SK-N-SH (cell line): ENCODE measurements around the gene CAPG. TPM values are rescaled to one million over a fixed set of nuclear protein-coding genes. Genes with fewer than 3 reads are reported as not detected.
A peak's percentile ranks its signal among the peaks of the same experiment; 100 is the strongest.

Experiments used
- CTCF ChIA-PET: fragments of 300-600, 350-600 bp; formaldehyde crosslinking; extraction: SDS; loops from one replicate; lab custom pipeline; 2021; lab: Yijun Ruan, JAX
- POLR2A ChIA-PET: fragments of 350-600 bp; sonication (Branson Sonifier 250); formaldehyde crosslinking; extraction: SDS; loops from one replicate; lab custom pipeline; 2020; ENCODE audit warnings: antibody characterized with exemption, inconsistent platforms; lab: Yijun Ruan, JAX
- DNase-seq: peaks from one replicate; pipeline ENCODE4 v3.0.0; 2012
- H2AFZ ChIP-seq: fragments of 200-600 bp; sonication (generic); 2 replicates; pipeline ENCODE4 v1.8.1; 2016; ENCODE audit warnings: antibody characterized with exemption, mild to moderate bottlenecking, low read depth
- H3F3A ChIP-seq: fragments of 200-600 bp; sonication (generic); replicated peaks from 2 replicates; pipeline ENCODE3; 2016; ENCODE audit warnings: antibody characterized with exemption, mild to moderate bottlenecking; ENCODE audit not compliant: insufficient read depth
- H3K27ac ChIP-seq, 2 experiments: fragments of 200-500 bp in 1 of 2; fragments of 200-600 bp in 1 of 2; sonication (Bioruptor generic) in 1 of 2; sonication (generic), shearing (Covaris generic) in 1 of 2; 2 replicates each; pipeline versions ENCODE4 v1.5.1 to v1.6.1; 2014 to 2016; ENCODE audit warnings: low read depth in 2 of 2, inconsistent platforms in 1 of 2, low read length in 1 of 2, mild to moderate bottlenecking in 1 of 2, mixed read lengths in 1 of 2
- H3K27me3 ChIP-seq: fragments of 200-600 bp; sonication (generic), shearing (Covaris generic); 2 replicates; pipeline ENCODE4 v1.6.1; 2016; ENCODE audit warnings: mixed run types; ENCODE audit not compliant: insufficient read depth
- H3K36me3 ChIP-seq, 2 experiments: fragments of 200-500 bp in 1 of 2; fragments of 200-600 bp in 1 of 2; sonication (Bioruptor generic) in 1 of 2; sonication (generic) in 1 of 2; replicated peaks in 1 of 2; 2 replicates each; pipeline versions ENCODE3 to v1.5.1; 2014 to 2016; ENCODE audit warnings: low read length in 1 of 2, mild to moderate bottlenecking in 1 of 2; ENCODE audit not compliant: insufficient read depth in 2 of 2, control insufficient read depth in 1 of 2
- H3K4me1 ChIP-seq, 2 experiments: fragments of 200-500 bp in 1 of 2; fragments of 200-600 bp in 1 of 2; sonication (Bioruptor generic) in 1 of 2; sonication (generic), shearing (Covaris generic) in 1 of 2; 2 replicates each; pipeline versions ENCODE4 v1.5.1 to v1.6.1; 2014 to 2016; ENCODE audit warnings: low read depth in 1 of 2, low read length in 1 of 2, mixed run types in 1 of 2; ENCODE audit not compliant: insufficient read depth in 2 of 2, control insufficient read depth in 1 of 2
- H3K4me2 ChIP-seq: fragments of 200-600 bp; sonication (generic), shearing (Covaris generic); 2 replicates; pipeline ENCODE4 v1.6.1; 2017; ENCODE audit warnings: mixed run types
- H3K4me3 ChIP-seq, 2 experiments: fragments of 200-500 bp in 1 of 2; fragments of 200-600 bp in 1 of 2; sonication (Bioruptor generic) in 1 of 2; sonication (generic), shearing (Covaris generic) in 1 of 2; 2 replicates each; pipeline versions ENCODE4 v1.5.1 to v1.8.1; 2014 to 2016; ENCODE audit warnings: low read depth in 2 of 2, inconsistent platforms in 1 of 2, low read length in 1 of 2, mild to moderate bottlenecking in 1 of 2, mixed read lengths in 1 of 2, moderate library complexity in 1 of 2
- H3K79me2 ChIP-seq: fragments of 200-600 bp; sonication (generic); 2 replicates; pipeline ENCODE4 v1.8.1; 2017; ENCODE audit warnings: mild to moderate bottlenecking; ENCODE audit not compliant: insufficient read depth
- H3K9ac ChIP-seq: fragments of 200-600 bp; sonication (generic); 2 replicates; pipeline ENCODE4 v1.6.1; 2017; ENCODE audit warnings: mixed run types
- H3K9me2 ChIP-seq: fragments of 200-600 bp; sonication (generic); 2 replicates; pipeline ENCODE4 v1.6.1; 2017; ENCODE audit warnings: mixed run types
- H3K9me3 ChIP-seq: fragments of 200-600 bp; sonication (generic); 2 replicates; pipeline ENCODE4 v1.6.1; 2017; ENCODE audit warnings: mixed run types, mild to moderate bottlenecking, moderate library complexity
- H4K20me1 ChIP-seq: fragments of 200-600 bp; sonication (generic); 2 replicates; pipeline ENCODE4 v1.6.1; 2017; ENCODE audit warnings: mild to moderate bottlenecking, mixed run types; ENCODE audit not compliant: insufficient read depth
- CHD2 ChIP-seq: fragments of 150-350 bp; IDR thresholded peaks from 2 replicates; pipeline ENCODE4 v1.6.1; 2018; ENCODE audit warnings: low read length; ENCODE audit not compliant: partially characterized antibody
- ELF1 ChIP-seq: IDR thresholded peaks from 2 replicates; pipeline ENCODE4 v1.4.0; 2012
- EP300 ChIP-seq, 2 experiments: IDR thresholded peaks; 2 replicates each; pipeline versions ENCODE4 v1.4.0 to v1.6.1; 2012; ENCODE audit warnings: borderline replicate concordance in 1 of 2, low read depth in 1 of 2, low read length in 1 of 2
- FOSL2 ChIP-seq: IDR thresholded peaks from 2 replicates; pipeline ENCODE4 v1.4.0; 2012; ENCODE audit warnings: low read depth, mild to moderate bottlenecking, moderate library complexity, borderline replicate concordance
- FOXJ3 ChIP-seq: sonication (generic); formaldehyde crosslinking; IDR thresholded peaks from 2 replicates; pipeline ENCODE4 v1.5.1; 2020; ENCODE audit warnings: mild to moderate bottlenecking, missing genetic modification reagents
- JUND ChIP-seq: IDR thresholded peaks from 2 replicates; pipeline ENCODE4 v1.4.0; 2012
- MEF2A ChIP-seq: IDR thresholded peaks from 2 replicates; pipeline ENCODE4 v1.4.0; 2012; ENCODE audit warnings: low read depth, borderline replicate concordance
- NFIC ChIP-seq: IDR thresholded peaks from 2 replicates; pipeline ENCODE4 v1.4.0; 2012; ENCODE audit warnings: borderline replicate concordance
- SIN3A ChIP-seq: IDR thresholded peaks from 2 replicates; pipeline ENCODE4 v1.6.1; 2012; ENCODE audit warnings: low read depth, mild to moderate bottlenecking, low read length, moderate library complexity, borderline replicate concordance
- TCF12 ChIP-seq: IDR thresholded peaks from 2 replicates; pipeline ENCODE4 v1.4.0; 2012
- YY1 ChIP-seq: IDR thresholded peaks from 2 replicates; pipeline ENCODE4 v1.4.0; 2012; ENCODE audit warnings: low read depth, mild to moderate bottlenecking
- WGBS: methylation state at CpG from one replicate; pipeline ENCODE4 v1.1.6; 2017; ENCODE audit warnings: low lambda C conversion rate; 5-methylcytosine and 5-hydroxymethylcytosine counted together
- polyA plus RNA-seq, 3 experiments: library from polyadenylated mRNA; depleted of rRNA; stranded (reverse); fragments of >200 nt; gene quantifications; 2 replicates each; pipeline ENCODE4 v1.2.3, GENCODE V29; 2012
- TF ChIP-seq, protein P1 (sequence below): IDR thresholded peaks from 2 replicates; pipeline ENCODE4 v1.4.0; 2012; ENCODE audit warnings: low read depth, borderline replicate concordance
- TF ChIP-seq, protein P2 (sequence below): IDR thresholded peaks from 2 replicates; pipeline ENCODE4; 2012
- TF ChIP-seq, protein P3 (sequence below): fragments of 150-350 bp; IDR thresholded peaks from 2 replicates; pipeline ENCODE4 v1.6.1; 2017; ENCODE audit warnings: antibody characterized with exemption, low read length, low read depth, borderline replicate concordance

Gene CAPG
- polyA plus RNA-seq, 1 of the 3 experiments (the other 2 are of a cell fraction), result 1.2 TPM

GRCh38 chr2:85420536-85421259, 10.5 kb upstream of the CAPG start (continued):
- TF ChIP-seq CHD2 (peak; percentile 78), YY1 (no peak), MEF2A (no peak), TCF12 (no peak), FOXJ3 (no peak), NFIC (no peak), SIN3A (no peak), JUND (no peak), FOSL2 (no peak)
- TF ChIP-seq, protein P1, sequence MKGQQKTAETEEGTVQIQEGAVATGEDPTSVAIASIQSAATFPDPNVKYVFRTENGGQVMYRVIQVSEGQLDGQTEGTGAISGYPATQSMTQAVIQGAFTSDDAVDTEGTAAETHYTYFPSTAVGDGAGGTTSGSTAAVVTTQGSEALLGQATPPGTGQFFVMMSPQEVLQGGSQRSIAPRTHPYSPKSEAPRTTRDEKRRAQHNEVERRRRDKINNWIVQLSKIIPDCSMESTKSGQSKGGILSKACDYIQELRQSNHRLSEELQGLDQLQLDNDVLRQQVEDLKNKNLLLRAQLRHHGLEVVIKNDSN, result no peak
- TF ChIP-seq, protein P2, sequence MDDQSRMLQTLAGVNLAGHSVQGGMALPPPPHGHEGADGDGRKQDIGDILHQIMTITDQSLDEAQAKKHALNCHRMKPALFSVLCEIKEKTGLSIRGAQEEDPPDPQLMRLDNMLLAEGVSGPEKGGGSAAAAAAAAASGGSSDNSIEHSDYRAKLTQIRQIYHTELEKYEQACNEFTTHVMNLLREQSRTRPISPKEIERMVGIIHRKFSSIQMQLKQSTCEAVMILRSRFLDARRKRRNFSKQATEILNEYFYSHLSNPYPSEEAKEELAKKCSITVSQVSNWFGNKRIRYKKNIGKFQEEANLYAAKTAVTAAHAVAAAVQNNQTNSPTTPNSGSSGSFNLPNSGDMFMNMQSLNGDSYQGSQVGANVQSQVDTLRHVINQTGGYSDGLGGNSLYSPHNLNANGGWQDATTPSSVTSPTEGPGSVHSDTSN, result no peak

GRCh38 chr2:85419009-85419675, 9.0 kb upstream of the CAPG start:
- H3K79me2 ChIP-seq, result peaks cover 8% of the 10 kb centered on the region; the same call in 1 of the 2 replicates
- H2AFZ ChIP-seq, result peak overlapping the region; percentile 98
- ChIA-PET POLR2A (interaction anchor here (0.5 to 4.5 kb wide), 20 partner anchors 11 to 365 kb away, joined by 3 to 106 read pairs (median 5); partner anchors contain the start of genes ELMOD3, GGCX, MAT2A and RETSAT), CTCF (interaction anchor here (1.1 to 8.0 kb wide), 12 partner anchors 11 to 218 kb away, joined by 3 to 364 read pairs (median 9); partner anchors contain the start of genes ELMOD3, GGCX, MAT2A and RETSAT)
- TF ChIP-seq, protein P3, sequence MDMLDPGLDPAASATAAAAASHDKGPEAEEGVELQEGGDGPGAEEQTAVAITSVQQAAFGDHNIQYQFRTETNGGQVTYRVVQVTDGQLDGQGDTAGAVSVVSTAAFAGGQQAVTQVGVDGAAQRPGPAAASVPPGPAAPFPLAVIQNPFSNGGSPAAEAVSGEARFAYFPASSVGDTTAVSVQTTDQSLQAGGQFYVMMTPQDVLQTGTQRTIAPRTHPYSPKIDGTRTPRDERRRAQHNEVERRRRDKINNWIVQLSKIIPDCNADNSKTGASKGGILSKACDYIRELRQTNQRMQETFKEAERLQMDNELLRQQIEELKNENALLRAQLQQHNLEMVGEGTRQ, result no peak
- TF ChIP-seq, protein P2, result no peak
- TF ChIP-seq ELF1 (no peak), EP300 (IDR thresholded peaks at IDR 0.05; ENCODE audit: borderline replicate concordance in 1 of 2, low read depth in 1 of 2, low read length in 1 of 2) (no peak), CHD2 (no peak), JUND (no peak)
- no peak for DNase-seq
- H3F3A ChIP-seq, result no peaks in the 10 kb centered on the region
- peak overlapping the region; percentile 90 for H3K4me2 ChIP-seq
- peak overlapping the region; percentile 82 for H3K9ac ChIP-seq
- H3K4me3 ChIP-seq, result peak overlapping the region; percentile 55 to 74
- H3K9me2 ChIP-seq, result no peaks in the 10 kb centered on the region
- no peaks in the 10 kb centered on the region for H3K9me3 ChIP-seq
- WGBS, result 79% methylated on average over 6 of the region's 17 CpGs
- H4K20me1 ChIP-seq, result no peaks in the 10 kb centered on the region
- H3K27me3 ChIP-seq, result no peaks in the 10 kb centered on the region
- H3K36me3 ChIP-seq, result no peaks in the 10 kb centered on the region
- H3K4me1 ChIP-seq, result peaks cover 9 to 23% of the 10 kb centered on the region in 2 experiments; a peak in 1 of 4 replicates
- H3K27ac ChIP-seq, result peak overlapping the region; percentile 77 to 88
